ENCODE measurements around the gene RAMP1. TPM values are rescaled to one million over a fixed set of nuclear protein-coding genes. Genes with fewer than 3 reads are reported as not detected.
"Not testable (repeated sequence)": the region's sequence is repeated elsewhere in the genome, so short reads cannot be mapped to it uniquely, and the experiment has no call there.

Gene RAMP1
- total RNA-seq, 4 donors from 2014 or later: 44.1 to 591 (median 424) TPM

DNA sequence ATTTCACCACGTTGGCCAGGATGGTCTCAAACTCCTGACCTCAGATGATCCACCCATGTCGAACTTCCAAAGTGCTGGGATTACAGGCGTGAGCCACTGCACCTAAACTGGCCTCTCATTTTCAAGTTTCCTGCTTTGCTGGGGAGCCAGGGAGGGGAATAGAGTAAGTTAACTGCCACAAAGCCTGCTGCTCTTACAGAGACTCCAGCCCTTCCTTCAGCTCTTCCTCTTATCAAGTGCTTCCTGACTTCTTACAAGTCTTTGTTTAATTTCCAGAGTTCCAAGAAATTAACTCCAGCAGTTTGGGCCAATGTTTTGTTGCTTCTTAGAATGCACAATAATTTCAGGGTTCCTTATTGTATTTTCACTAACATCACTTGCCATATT lies 83.1 kb downstream of the RAMP1 start:
- no peak for DNase-seq
- Histone ChIP-seq H3K4me3 (no peak overlapping the region), H3K36me3 (no peaks in the 10 kb centered on the region), H3K9me3 (no peaks in the 10 kb centered on the region), H3K4me1 (no peaks in the 10 kb centered on the region), H3K27me3 (no peaks in the 10 kb centered on the region), H3K27ac (no peak overlapping the region)
- TF ChIP-seq, protein P1, sequence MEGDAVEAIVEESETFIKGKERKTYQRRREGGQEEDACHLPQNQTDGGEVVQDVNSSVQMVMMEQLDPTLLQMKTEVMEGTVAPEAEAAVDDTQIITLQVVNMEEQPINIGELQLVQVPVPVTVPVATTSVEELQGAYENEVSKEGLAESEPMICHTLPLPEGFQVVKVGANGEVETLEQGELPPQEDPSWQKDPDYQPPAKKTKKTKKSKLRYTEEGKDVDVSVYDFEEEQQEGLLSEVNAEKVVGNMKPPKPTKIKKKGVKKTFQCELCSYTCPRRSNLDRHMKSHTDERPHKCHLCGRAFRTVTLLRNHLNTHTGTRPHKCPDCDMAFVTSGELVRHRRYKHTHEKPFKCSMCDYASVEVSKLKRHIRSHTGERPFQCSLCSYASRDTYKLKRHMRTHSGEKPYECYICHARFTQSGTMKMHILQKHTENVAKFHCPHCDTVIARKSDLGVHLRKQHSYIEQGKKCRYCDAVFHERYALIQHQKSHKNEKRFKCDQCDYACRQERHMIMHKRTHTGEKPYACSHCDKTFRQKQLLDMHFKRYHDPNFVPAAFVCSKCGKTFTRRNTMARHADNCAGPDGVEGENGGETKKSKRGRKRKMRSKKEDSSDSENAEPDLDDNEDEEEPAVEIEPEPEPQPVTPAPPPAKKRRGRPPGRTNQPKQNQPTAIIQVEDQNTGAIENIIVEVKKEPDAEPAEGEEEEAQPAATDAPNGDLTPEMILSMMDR (IDR thresholded peaks at IDR 0.05): no peak
- no peak for TF ChIP-seq POLR2A (IDR thresholded peaks at IDR 0.05)
- intact Hi-C loops (cut with DNase I; ENCODE audit: low total_unique reads): no loop called here

DNA sequence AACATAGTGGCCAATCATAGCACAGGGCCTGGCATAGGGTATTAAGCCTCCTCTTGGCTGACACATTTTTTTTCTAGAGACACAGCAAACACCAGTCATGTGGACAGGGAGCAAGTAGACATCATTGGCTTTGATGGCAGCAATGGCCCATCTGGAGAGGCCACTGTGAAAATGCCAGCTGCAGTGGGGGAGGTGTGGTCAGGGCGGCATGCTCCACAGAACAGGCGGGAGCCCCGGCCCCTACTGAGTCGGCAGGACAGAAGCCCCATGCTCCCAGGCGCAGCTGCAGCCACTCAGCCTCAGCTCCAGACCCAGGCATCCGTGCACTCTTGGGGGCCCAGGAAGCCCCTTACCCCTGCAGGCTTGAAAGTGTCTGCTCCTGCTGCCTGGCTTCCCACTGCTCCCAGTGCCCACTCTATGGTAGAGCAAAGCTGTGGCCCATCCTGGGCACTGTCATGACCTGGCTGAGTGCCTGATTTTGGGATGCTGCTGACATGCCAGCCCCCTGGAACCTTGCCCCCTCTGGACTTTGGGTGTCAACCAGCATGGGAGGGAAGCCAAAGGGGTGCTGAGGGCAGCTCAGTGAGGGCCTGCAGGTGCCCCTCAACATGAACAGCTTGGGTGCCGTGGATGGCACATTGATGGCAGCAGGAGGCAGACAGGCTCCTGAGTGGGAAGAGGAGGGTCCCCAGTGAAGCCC lies 84.1 kb downstream of the RAMP1 start:
- no peak overlapping the region for H3K4me3 ChIP-seq
- H3K27me3 ChIP-seq: no peaks in the 10 kb centered on the region
- no peak for DNase-seq
- no peak overlapping the region for H3K27ac ChIP-seq
- intact Hi-C loops (cut with DNase I; ENCODE audit: low total_unique reads): no loop called here
- no peaks in the 10 kb centered on the region for H3K9me3 ChIP-seq
- TF ChIP-seq, protein P1 (IDR thresholded peaks at IDR 0.05): no peak
- TF ChIP-seq POLR2A (IDR thresholded peaks at IDR 0.05): no peak
- no peaks in the 10 kb centered on the region for H3K4me1 ChIP-seq
- H3K36me3 ChIP-seq: no peaks in the 10 kb centered on the region

DNA sequence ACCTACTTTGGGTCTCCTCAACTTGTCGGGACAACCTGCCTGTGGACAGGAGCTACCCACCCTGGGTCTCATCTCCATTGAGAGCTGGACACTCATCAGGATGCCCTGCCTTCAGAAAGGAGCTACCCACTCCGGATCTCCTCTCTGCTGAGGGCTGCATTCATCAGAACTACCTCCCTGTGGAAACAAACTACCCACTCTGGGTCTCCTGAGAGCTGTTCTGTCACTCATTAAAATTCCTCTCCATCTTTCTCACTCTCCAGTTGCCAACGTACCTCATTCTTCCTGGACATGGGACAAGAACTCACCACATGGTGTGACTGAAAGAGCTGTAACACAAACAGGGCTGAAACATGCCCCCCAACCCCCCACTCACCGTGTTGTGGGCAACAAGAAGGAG lies 84.9 kb downstream of the RAMP1 start:
- Histone ChIP-seq H3K4me3 (no peak overlapping the region), H3K4me1 (no peaks in the 10 kb centered on the region), H3K9me3 (no peaks in the 10 kb centered on the region), H3K36me3 (no peaks in the 10 kb centered on the region), H3K27ac (no peak overlapping the region), H3K27me3 (no peaks in the 10 kb centered on the region)
- no peak for DNase-seq
- TF ChIP-seq, protein P1 (IDR thresholded peaks at IDR 0.05): no peak
- no peak for TF ChIP-seq POLR2A (IDR thresholded peaks at IDR 0.05)
- intact Hi-C loops (cut with DNase I; ENCODE audit: low total_unique reads): no loop called here

DNA sequence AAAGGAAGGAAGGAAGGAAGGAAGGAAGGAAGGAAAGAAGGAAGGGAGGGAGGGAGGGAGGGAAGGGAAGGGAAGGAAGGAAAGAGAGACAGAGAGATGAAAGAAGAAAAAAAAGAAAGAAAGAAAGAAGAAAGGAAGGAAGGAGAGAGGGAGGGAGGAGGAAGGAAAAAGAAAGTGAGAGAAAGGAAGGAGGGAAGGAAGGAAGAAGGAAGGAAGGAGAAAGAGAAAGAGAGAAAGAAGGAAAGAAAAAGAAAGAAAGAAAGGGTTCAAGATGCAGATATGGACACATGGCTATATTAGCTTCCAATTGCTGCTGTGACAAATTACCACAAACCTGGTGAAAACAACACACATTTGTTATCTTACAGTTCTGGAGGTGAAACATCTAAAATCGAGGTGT lies 87.0 kb downstream of the RAMP1 start:
- no peak overlapping the region for H3K27ac ChIP-seq
- no peaks in the 10 kb centered on the region for H3K9me3 ChIP-seq
- no peak overlapping the region for H3K4me3 ChIP-seq
- H3K36me3 ChIP-seq: no peaks in the 10 kb centered on the region
- DNase-seq: no peak
- intact Hi-C loops (cut with DNase I; ENCODE audit: low total_unique reads): no loop called here
- H3K4me1 ChIP-seq: no peaks in the 10 kb centered on the region
- TF ChIP-seq, protein P1 (IDR thresholded peaks at IDR 0.05): no peak
- no peak for TF ChIP-seq POLR2A (IDR thresholded peaks at IDR 0.05)
- no peaks in the 10 kb centered on the region for H3K27me3 ChIP-seq

DNA sequence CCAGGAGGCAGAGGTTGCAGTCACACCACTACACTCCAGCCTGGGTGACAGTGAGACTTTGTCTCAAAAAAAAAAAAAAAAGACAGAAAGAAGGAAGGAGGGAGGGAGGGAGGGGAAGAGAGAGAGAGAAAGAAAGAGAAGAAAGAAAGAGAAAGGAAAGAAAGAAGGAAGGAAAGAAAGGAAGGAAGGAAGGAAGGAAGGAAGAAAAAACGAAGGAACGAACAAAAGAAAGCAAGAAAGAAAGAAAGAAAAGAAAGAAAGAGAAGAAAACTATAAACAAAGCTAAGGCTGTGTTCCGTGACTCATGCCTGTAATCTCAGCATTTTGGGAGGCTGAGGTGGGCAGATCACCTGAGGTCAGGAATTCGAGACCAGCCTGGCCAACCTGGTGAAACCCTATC lies 91.9 kb downstream of the RAMP1 start:
- DNase-seq; intact Hi-C loops (cut with DNase I; ENCODE audit: low total_unique reads); H3K27me3 ChIP-seq; H3K27ac ChIP-seq; H3K4me1 ChIP-seq; H3K36me3 ChIP-seq; H3K9me3 ChIP-seq; H3K4me3 ChIP-seq: not testable (repeated sequence)

- Histone ChIP-seq H3K9me3 (no peaks in the 10 kb centered on the region), H3K27me3 (no peaks in the 10 kb centered on the region), H3K4me1 (peaks cover 0 to 10% of the 10 kb centered on the region in 2 donors), H3K27ac (no peak overlapping the region), H3K36me3 (no peaks in the 10 kb centered on the region), H3K4me3 (no peak overlapping the region)
- no peak for TF ChIP-seq POLR2A (IDR thresholded peaks at IDR 0.05)
- TF ChIP-seq, protein P1 (IDR thresholded peaks at IDR 0.05): no peak
- intact Hi-C loops (cut with DNase I; ENCODE audit: low total_unique reads): no loop called here
- DNase-seq: no peak
Measured at GRCh38 chr2:237951878-237952277, 92.5 kb downstream of the RAMP1 start.
